GM18505 (cell line): Measurements from ENCODE around the gene GABBR2.
"Not testable (repeated sequence)": the region's sequence is repeated elsewhere in the genome, so short reads cannot be mapped to it uniquely, and the experiment has no call there.

Experiments
- ATAC-seq: cut with Tn5 transposase; IDR thresholded peaks from one replicate; pipeline ENCODE4 v1.9.1; 2021; ENCODE audit not compliant: unreplicated experiment
- POLR2A ChIP-seq: IDR thresholded peaks from 4 replicates; pipeline ENCODE4 v1.6.1; 2011; ENCODE audit warnings: borderline replicate concordance; ENCODE audit not compliant: insufficient read depth, insufficient read length; ENCODE audit errors: extremely low read depth

Gene GABBR2

GRCh38 chr9:98302938-98303632 lies 405.6 kb downstream of the GABBR2 start:
- no peak for ATAC-seq
- no peak for TF ChIP-seq POLR2A

DNA sequence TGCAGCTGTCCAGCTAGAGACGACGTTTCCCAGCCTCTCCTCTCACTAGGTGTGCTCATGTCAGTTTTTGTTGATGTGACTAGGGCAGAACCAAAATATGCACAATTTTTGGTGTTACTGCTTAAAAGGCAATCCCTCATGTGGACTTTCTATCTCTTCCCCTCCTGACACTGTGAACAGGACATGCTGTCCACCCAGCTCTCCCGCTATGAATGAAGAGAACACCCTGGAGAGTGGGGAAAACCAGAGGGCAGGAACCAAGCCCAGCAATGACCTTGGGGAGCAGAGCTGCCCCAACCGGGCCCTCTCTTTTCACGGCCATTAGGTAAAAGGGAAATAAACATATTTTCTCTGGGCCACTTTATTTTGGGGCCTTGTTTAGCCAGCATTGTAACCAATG lies 406.6 kb downstream of the GABBR2 start:
- no peak for TF ChIP-seq POLR2A
- no peak for ATAC-seq

DNA sequence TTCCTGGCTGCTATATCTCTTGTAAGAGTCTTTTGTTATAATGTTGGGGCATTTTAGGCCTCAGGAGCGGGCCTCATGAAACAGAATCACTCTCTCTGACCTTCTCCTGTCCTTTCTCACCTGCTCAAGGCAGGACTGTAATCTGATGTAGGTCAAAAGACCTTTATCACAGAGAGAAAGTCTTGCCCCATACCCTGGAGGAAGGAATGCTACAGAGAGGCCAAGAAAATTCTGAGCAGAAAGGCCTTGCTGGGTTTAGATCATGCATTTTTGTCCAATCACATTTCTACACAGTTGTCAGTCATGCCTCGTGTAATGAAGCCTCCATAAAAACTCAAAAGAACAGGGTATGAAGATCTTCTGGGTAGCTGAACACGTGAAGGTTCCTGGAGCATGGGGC lies 408.1 kb downstream of the GABBR2 start:
- ATAC-seq: no peak
- no peak for TF ChIP-seq POLR2A

GRCh38 chr9:98298476-98298875 lies 410.3 kb downstream of the GABBR2 start:
- no peak for TF ChIP-seq POLR2A
- no peak for ATAC-seq

GRCh38 chr9:98295824-98296223 lies 412.9 kb downstream of the GABBR2 start:
- no peak for ATAC-seq
- TF ChIP-seq POLR2A: no peak

DNA sequence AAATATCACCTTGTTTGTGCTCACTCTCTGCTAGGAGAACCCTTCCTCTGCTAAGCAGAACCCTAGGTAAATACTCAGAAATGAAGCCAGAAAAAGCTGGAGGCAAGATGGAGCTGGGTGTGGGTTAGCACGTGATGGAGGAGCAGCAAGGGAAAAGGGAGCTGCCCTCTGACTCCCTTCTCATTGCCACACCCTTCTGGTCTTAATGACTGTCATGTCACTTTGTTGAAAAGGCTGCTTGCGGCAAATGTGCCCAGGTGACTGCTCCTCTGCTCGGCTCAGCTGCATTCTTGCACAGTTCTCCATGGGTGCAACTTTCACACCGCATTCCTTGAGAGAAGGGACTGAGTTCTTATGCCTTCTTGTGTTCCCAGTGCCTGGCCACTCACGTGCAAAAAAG lies 416.9 kb downstream of the GABBR2 start:
- TF ChIP-seq POLR2A: no peak
- no peak for ATAC-seq

GRCh38 chr9:98290411-98290810 lies 418.3 kb downstream of the GABBR2 start:
- no peak for TF ChIP-seq POLR2A
- ATAC-seq: no peak

GRCh38 chr9:98289614-98290201 lies 419.0 kb downstream of the GABBR2 start:
- ATAC-seq: no peak
- TF ChIP-seq POLR2A: no peak

DNA sequence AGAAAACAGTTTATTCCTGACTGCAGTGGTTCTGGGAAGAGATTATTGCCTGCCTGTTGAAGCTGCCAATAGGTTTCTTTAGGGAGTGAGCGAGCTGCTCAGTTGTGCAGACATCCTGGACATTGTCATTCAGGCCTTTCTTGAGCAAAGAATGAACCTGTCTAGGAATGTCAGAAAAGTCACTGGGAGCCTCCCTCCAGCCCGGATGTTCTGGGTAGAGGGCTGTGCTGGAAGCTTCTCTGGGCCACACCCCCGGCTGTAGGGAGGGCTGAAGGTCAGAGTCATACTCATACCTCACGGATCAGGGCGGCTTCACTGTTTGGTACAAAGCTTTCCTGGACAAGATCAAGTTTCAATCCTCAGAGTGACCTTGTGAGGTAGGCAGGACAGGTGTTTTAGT lies 419.9 kb downstream of the GABBR2 start:
- no peak for TF ChIP-seq POLR2A
- no peak for ATAC-seq

DNA sequence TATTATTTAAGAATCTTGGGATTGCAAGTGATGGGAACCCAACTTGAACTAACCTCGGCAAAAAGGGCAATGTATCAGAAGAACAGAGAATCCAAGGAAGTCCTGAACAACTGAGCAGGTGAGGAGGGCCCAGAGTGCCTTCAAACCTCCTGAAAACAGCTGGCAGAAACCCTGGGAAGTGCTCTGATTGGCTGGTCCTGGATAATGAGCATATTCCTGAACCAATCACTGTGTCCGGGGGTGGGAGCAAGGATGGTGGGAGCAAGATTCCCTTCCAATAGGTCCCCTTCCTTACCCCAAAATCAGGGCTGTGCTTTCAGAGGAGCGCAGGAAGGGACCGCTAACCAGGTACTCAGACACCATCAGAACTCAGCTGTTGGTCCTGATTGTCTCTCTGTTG lies 421.4 kb downstream of the GABBR2 start:
- ATAC-seq: no peak

DNA sequence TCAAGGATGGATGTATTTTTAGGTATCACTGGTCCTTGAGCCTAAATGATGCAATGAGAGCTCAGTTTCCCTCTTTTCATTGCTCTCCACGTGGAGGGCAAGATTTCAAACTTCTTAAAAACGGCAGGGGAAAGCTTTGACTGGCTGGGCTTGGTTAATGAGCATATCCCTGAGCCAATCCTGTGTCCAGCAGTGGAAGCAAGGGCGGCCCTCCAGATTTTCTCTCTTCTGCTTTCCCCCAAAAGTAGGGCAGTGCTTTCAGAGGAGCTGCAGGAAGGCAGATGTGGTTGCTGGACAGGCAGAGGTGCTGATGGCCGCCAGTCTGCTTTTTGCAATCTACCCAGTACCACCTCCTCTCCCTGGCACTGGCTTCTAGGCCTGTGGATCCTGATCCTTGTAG lies 423.3 kb downstream of the GABBR2 start:
- no peak for ATAC-seq
- TF ChIP-seq POLR2A: no peak

More for the DNA sequence above, 421.4 kb downstream of the GABBR2 start:
- no peak for TF ChIP-seq POLR2A

- ATAC-seq: no peak
- TF ChIP-seq POLR2A: no peak
Measured at GRCh38 chr9:98284754-98285153, 424.0 kb downstream of the GABBR2 start.

DNA sequence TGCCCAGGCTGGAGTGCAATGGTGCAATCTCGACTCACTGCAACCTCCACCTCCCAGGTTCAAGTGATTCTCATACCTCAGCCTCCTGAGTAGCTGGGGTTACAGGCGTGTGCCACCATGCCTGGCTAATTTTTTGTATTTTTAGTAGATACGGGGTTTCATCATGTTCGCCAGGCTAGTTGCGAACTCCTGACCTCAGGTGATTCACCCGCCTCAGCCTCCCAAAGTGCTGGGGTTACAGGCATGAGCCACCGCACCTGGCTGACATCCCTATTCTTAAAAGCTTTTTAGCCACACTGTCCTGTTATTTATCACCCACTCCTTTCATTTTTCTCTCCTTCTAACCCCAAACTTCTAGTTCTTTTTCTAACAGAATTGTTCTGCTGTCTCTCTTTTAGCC lies 425.6 kb downstream of the GABBR2 start:
- ATAC-seq: not testable (repeated sequence)

DNA sequence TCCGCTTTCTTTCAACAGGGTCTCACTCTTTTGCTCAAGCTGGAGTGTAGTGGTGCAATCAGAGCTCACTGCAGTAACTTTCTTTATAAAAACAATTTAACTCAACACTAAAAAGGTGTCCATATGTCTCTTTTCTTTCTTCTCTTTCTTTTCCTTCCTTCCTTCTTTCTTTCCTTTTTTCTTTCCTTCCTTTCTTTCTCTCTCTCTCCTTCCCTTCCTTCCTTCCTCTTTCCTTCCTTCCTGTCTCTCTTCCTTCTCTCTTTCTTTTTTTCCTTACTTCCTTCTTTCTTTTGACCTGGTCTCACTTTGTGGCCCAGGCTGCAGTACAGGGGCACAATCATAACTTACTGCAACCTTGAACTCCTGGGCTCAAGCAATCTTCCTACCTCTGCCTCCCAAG lies 427.5 kb downstream of the GABBR2 start:
- no peak for TF ChIP-seq POLR2A
- ATAC-seq: no peak

- no peak for TF ChIP-seq POLR2A
- no peak for ATAC-seq
Measured at GRCh38 chr9:98280574-98280973, 428.2 kb downstream of the GABBR2 start.

GRCh38 chr9:98280162-98280561 lies 428.6 kb downstream of the GABBR2 start:
- TF ChIP-seq POLR2A: no peak

More at GRCh38 chr9:98280162-98280561, 428.6 kb downstream of the GABBR2 start:
- ATAC-seq: no peak
